ENCODE measurements around the gene CKMT1A.

DNA sequence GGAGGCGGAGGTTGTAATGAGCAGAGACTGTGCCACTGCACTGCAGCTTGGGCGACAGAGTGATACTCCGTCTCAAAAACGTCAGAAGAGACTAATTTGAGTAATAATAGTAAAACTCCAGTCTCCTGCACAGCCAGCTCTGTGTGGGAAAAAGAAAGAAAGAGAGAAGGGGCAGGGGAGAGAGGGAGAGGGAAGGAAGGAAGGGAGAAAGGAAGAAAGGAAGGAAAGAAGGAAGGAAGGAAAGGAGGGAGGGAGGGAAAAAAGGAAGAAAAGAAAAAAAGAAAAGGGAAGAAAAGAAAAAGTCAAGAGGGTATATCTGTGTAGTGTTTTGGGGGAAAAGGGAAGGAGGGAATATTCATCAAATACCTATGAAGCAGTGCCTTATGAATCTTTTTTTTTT is 29.5 kb downstream of the CKMT1A start:
- no peak for TF ChIP-seq EP300 (IDR thresholded peaks at IDR 0.05)
- no peak for TF ChIP-seq POLR2A (IDR thresholded peaks at IDR 0.05)

All from tibial nerve (tissue), 3 donors.